H1 (cell line): ENCODE measurements around the gene DISP3. TPM values are rescaled to one million over a fixed set of nuclear protein-coding genes. Genes with fewer than 3 reads are reported as not detected.

Source experiments
- CTCF ChIA-PET: fragments of 300-600 bp; sonication (Branson Sonifier 250); formaldehyde crosslinking; loops from one replicate; lab custom pipeline; 2021; ENCODE audit not compliant: partially characterized antibody; lab: Charles Lee
- POLR2A ChIA-PET: fragments of 300-600 bp; sonication (Branson Sonifier 250); formaldehyde crosslinking; loops from one replicate; lab custom pipeline; 2021; ENCODE audit warnings: inconsistent platforms; ENCODE audit not compliant: partially characterized antibody; lab: Charles Lee
- DNase-seq, 2 experiments: peaks; one replicate each; pipeline versions ENCODE4 v3.0.0 to v3.0.0-alpha.2; 2010 to 2022; ENCODE audit warnings: low spot score in 2 of 2, low read depth in 1 of 2, mixed read lengths in 1 of 2
- FAIRE-seq: peaks from 2 replicates; lab custom pipeline; 2011; peaks lifted over from hg19 to GRCh38; lab: Jason Lieb, UNC
- H2AFZ ChIP-seq: 2 replicates; pipeline ENCODE4 v1.8.1; 2012; ENCODE audit warnings: low read length, inconsistent platforms
- H2AK5ac ChIP-seq: 2 replicates; pipeline ENCODE4 v1.6.1; 2013; ENCODE audit warnings: low read depth, low read length
- H2BK120ac ChIP-seq: replicated peaks from 2 replicates; pipeline ENCODE3; 2013; ENCODE audit warnings: low read depth, low read length, inconsistent platforms
- H2BK12ac ChIP-seq: 2 replicates; pipeline ENCODE4 v1.6.1; 2013; ENCODE audit warnings: low read depth, low read length
- H2BK15ac ChIP-seq: 2 replicates; pipeline ENCODE4 v1.6.1; 2013; ENCODE audit warnings: low read length
- H2BK20ac ChIP-seq: 2 replicates; pipeline ENCODE4 v1.6.1; 2013; ENCODE audit warnings: low read length
- H2BK5ac ChIP-seq: 2 replicates; pipeline ENCODE4 v1.6.1; 2013; ENCODE audit warnings: low read depth, low read length
- H3K14ac ChIP-seq: 2 replicates; pipeline ENCODE4 v1.6.1; 2013; ENCODE audit warnings: inconsistent platforms; ENCODE audit not compliant: insufficient read length
- H3K18ac ChIP-seq: 2 replicates; pipeline ENCODE4 v1.6.1; 2013; ENCODE audit warnings: low read length; ENCODE audit errors: extremely low read depth
- H3K23ac ChIP-seq: 2 replicates; pipeline ENCODE4 v1.6.1; 2013; ENCODE audit warnings: inconsistent platforms; ENCODE audit not compliant: insufficient read length
- H3K23me2 ChIP-seq: 2 replicates; pipeline ENCODE4 v1.6.1; 2013; ENCODE audit warnings: low read depth, low read length
- H3K27ac ChIP-seq: 2 replicates; pipeline ENCODE4 v1.6.1; 2011; ENCODE audit warnings: low read depth, low read length, inconsistent platforms
- H3K27me3 ChIP-seq, 4 experiments: replicated peaks in 1 of 4; 1 replicate in 1 of 4; 2 replicates in 3 of 4; pipeline versions ENCODE4 v1.6.1 to v1.8.1; 2011 to 2013; ENCODE audit warnings: low read length in 3 of 4, mild to moderate bottlenecking in 3 of 4, inconsistent platforms in 2 of 4, mixed read lengths in 2 of 4, moderate library complexity in 1 of 4; ENCODE audit not compliant: control insufficient read depth in 3 of 4, insufficient read depth in 3 of 4; ENCODE audit errors: extremely low read depth in 1 of 4
- H3K36me3 ChIP-seq, 4 experiments: 2 replicates each; pipeline versions ENCODE4 v1.6.1 to v1.8.1; 2011 to 2013; ENCODE audit warnings: mild to moderate bottlenecking in 4 of 4, low read length in 3 of 4, moderate library complexity in 2 of 4, control low read depth in 1 of 4, inconsistent platforms in 1 of 4; ENCODE audit not compliant: insufficient read depth in 4 of 4, control insufficient read depth in 2 of 4
- H3K4ac ChIP-seq: replicated peaks from 2 replicates; pipeline ENCODE3; 2013; ENCODE audit warnings: low read length, low read depth, mixed read lengths, inconsistent platforms; ENCODE audit not compliant: insufficient read length
- H3K4me1 ChIP-seq, 4 experiments: replicated peaks in 1 of 4; 1 replicate in 1 of 4; 2 replicates in 3 of 4; pipeline versions ENCODE4 v1.6.1 to v1.8.1; 2011 to 2013; ENCODE audit warnings: low read length in 3 of 4, inconsistent platforms in 2 of 4, mixed read lengths in 1 of 4; ENCODE audit not compliant: insufficient read depth in 4 of 4, control insufficient read depth in 3 of 4
- H3K4me2 ChIP-seq, 2 experiments: 2 replicates each; pipeline versions ENCODE4 v1.6.1 to v1.8.1; 2011 to 2013; ENCODE audit warnings: low read depth in 2 of 2, low read length in 2 of 2, control low read depth in 1 of 2, inconsistent platforms in 1 of 2, mild to moderate bottlenecking in 1 of 2; ENCODE audit not compliant: insufficient read depth in 1 of 2
- H3K4me3 ChIP-seq, 4 experiments: fragments of 200-600, 300-600 bp in 1 of 4; sonication (generic), shearing (Covaris generic), sonication (Bioruptor Twin) in 1 of 4; 2 replicates each; pipeline versions ENCODE4 v1.5.1 to v1.8.1; 2011 to 2016; ENCODE audit warnings: low read length in 4 of 4, low read depth in 3 of 4, control low read depth in 2 of 4, inconsistent platforms in 2 of 4, mild to moderate bottlenecking in 2 of 4, mixed read lengths in 1 of 4, moderate library complexity in 1 of 4; ENCODE audit not compliant: insufficient read depth in 2 of 4; ENCODE audit errors: extremely low read depth in 1 of 4
- H3K56ac ChIP-seq: replicated peaks from 2 replicates; pipeline ENCODE3; 2013; ENCODE audit warnings: low read depth, mild to moderate bottlenecking, mixed read lengths, low read length, inconsistent platforms; ENCODE audit not compliant: insufficient read length
- H3K79me1 ChIP-seq: 2 replicates; pipeline ENCODE4 v1.6.1; 2013; ENCODE audit warnings: low read depth, low read length, control low read depth
- H3K79me2 ChIP-seq, 2 experiments: 2 replicates each; pipeline versions ENCODE4 v1.6.1 to v1.8.1; 2012 to 2013; ENCODE audit warnings: low read length in 2 of 2, mild to moderate bottlenecking in 2 of 2, inconsistent platforms in 1 of 2; ENCODE audit not compliant: insufficient read depth in 2 of 2, control insufficient read depth in 1 of 2
- H3K9ac ChIP-seq, 4 experiments: replicated peaks in 1 of 4; 1 replicate in 1 of 4; 2 replicates in 3 of 4; pipeline versions ENCODE4 v1.6.1 to v1.8.1; 2011 to 2013; ENCODE audit warnings: low read depth in 3 of 4, low read length in 3 of 4, control low read depth in 2 of 4, mild to moderate bottlenecking in 2 of 4, moderate library complexity in 2 of 4, inconsistent platforms in 1 of 4; ENCODE audit errors: extremely low read depth in 1 of 4
- H3K9me3 ChIP-seq, 2 experiments: 2 replicates each; pipeline versions ENCODE4 v1.6.1 to v1.8.1; 2012 to 2013; ENCODE audit warnings: mild to moderate bottlenecking in 2 of 2, moderate library complexity in 2 of 2, control low read depth in 1 of 2, inconsistent platforms in 1 of 2, low read depth in 1 of 2, low read length in 1 of 2, mixed read lengths in 1 of 2; ENCODE audit not compliant: insufficient read depth in 2 of 2
- H4K20me1 ChIP-seq, 2 experiments: replicated peaks in 1 of 2; 2 replicates each; pipeline versions ENCODE3 to v1.8.1; 2011 to 2013; ENCODE audit warnings: inconsistent platforms in 2 of 2, low read length in 2 of 2, mild to moderate bottlenecking in 1 of 2; ENCODE audit not compliant: insufficient read depth in 2 of 2, control insufficient read depth in 1 of 2
- H4K5ac ChIP-seq: 2 replicates; pipeline ENCODE4 v1.6.1; 2013; ENCODE audit warnings: low read length, low read depth, mixed read lengths, inconsistent platforms; ENCODE audit not compliant: insufficient read length
- H4K8ac ChIP-seq: 2 replicates; pipeline ENCODE4 v1.8.0; 2013; ENCODE audit warnings: mild to moderate bottlenecking, moderate library complexity, low read length, inconsistent platforms; ENCODE audit not compliant: insufficient read depth; ENCODE audit errors: extremely low read depth
- H4K91ac ChIP-seq: replicated peaks from 2 replicates; pipeline ENCODE3; 2013; ENCODE audit warnings: low read length, mixed read lengths, inconsistent platforms; ENCODE audit not compliant: insufficient read length
- BACH1 ChIP-seq: IDR thresholded peaks from 2 replicates; pipeline ENCODE4 v1.6.1; 2012; ENCODE audit warnings: low read length, improper control_type of control experiment
- POLR2A ChIP-seq, 2 experiments: IDR thresholded peaks; 1 replicate in 1 of 2; 2 replicates in 1 of 2; pipeline ENCODE4 v1.6.1; 2011; ENCODE audit warnings: low read depth in 2 of 2, low read length in 2 of 2, mild to moderate bottlenecking in 2 of 2; ENCODE audit errors: control extremely low read depth in 1 of 2
- POU5F1 ChIP-seq: IDR thresholded peaks from 2 replicates; pipeline ENCODE4 v1.6.1; 2011; ENCODE audit warnings: low read depth, mild to moderate bottlenecking, low read length, moderate library complexity
- SUZ12 ChIP-seq: fragments of 200-600 bp; sonication (generic); IDR thresholded peaks from 2 replicates; pipeline ENCODE4 v1.6.1; 2012; ENCODE audit warnings: mild to moderate bottlenecking, inconsistent platforms, low read length, moderate library complexity, mixed read lengths
- TCF12 ChIP-seq: IDR thresholded peaks from 2 replicates; pipeline ENCODE4 v1.6.1; 2011; ENCODE audit warnings: low read depth, mild to moderate bottlenecking, low read length
- WGBS, 2 experiments: shearing (Covaris generic) in 1 of 2; methylation state at CpG; one replicate each; pipeline versions ENCODE4 v1.1.6 to v1.1.7; 2013 to 2015; ENCODE audit warnings: low lambda C conversion rate in 2 of 2, mixed read lengths in 2 of 2, inconsistent platforms in 1 of 2, low coverage in 1 of 2, missing lambda C conversion rate in 1 of 2; ENCODE audit not compliant: insufficient replicate concordance in 2 of 2, insufficient coverage in 1 of 2, insufficient read length in 1 of 2; ENCODE audit errors: extremely low coverage in 1 of 2, missing lambda C conversion rate in 1 of 2; 5-methylcytosine and 5-hydroxymethylcytosine counted together
- polyA plus RNA-seq, 7 experiments: library from polyadenylated mRNA; depleted of rRNA in 3 of 7; stranded (reverse) in 5 of 7; unstranded in 2 of 7; fragments of >200 nt in 5 of 7; fragments of 200-250 nt in 2 of 7; gene quantifications; 1 replicate in 5 of 7; 2 replicates in 1 of 7; 4 replicates in 1 of 7; pipeline versions ENCODE4 v1.2.1 to v1.2.3, GENCODE V29; 2011 to 2013; ENCODE audit warnings: missing spikeins in 2 of 7, mixed read lengths in 2 of 7
- total RNA-seq: library from RNA; stranded (reverse); fragmentation: NEBNext Ultra II Directional; extraction: Animal tissue kit (Norgen Biotek cat#: 25700); gene quantifications from 2 replicates; pipeline ENCODE4 v1.2.1, GENCODE V29; 2021
- TF ChIP-seq, protein P1 (sequence below): IDR thresholded peaks from 2 replicates; pipeline ENCODE4 v1.6.1; 2012; ENCODE audit warnings: low read length, inconsistent platforms

Gene DISP3
- total and polyA plus RNA-seq, 2 of the 8 experiments (the other 6 are each of a cell fraction or from before 2014, with no cell fraction given): 3.4 to 4.6 TPM

DNA sequence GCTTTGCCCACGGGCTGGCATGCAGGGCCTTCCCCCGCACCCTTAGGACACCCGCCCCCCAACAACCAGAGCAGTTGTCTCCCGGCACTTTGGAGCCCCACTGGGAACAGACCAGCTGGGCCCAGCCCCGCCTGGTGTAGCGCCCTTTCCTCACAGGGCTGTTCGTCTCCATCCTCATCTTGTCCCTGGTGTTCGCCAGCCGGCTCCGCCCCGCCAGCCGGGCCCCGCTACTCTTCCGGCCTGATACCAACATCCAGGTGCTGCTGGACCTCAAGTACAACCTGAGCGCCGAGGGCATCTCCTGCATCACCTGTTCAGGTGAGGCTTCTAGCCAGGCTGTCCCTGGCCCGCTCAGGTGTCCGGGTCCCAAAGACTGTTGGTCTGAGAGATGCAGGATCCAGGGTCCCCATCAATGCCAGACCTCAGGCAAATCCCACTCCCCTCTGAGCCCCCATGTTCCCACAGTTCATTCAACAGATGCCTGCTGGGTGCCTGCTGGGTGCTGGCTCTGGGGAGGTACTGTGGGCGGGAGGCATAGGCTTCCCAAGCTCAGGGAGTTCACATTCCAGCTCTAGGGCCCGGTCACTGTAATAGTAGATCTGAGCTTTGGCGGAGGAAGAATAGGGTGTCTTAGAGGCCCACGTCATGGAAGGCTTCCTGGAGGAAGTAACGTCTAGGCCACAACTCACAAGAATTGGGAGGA, 41.7 kb downstream of the DISP3 start:
- no peak for DNase-seq
- H2BK20ac ChIP-seq: no peak overlapping the region
- peaks cover 0 to 1% (median 0%) of the 10 kb centered on the region in 4 experiments; a peak in 1 of 7 replicates for H3K4me1 ChIP-seq
- H2AK5ac ChIP-seq: no peak overlapping the region
- no peak overlapping the region for H3K9ac ChIP-seq
- H2BK5ac ChIP-seq: no peak overlapping the region
- H3K4ac ChIP-seq: no peak overlapping the region
- no peak overlapping the region; the same call in 1 of the 2 replicates for H4K8ac ChIP-seq
- TF ChIP-seq POLR2A (IDR thresholded peaks at IDR 0.05; ENCODE audit: control extremely low read depth in 1 of 2, low read depth in 2 of 2, low read length in 2 of 2) (no peak), TCF12 (no peak), SUZ12 (no peak), POU5F1 (no peak), BACH1 (no peak)
- TF ChIP-seq, protein P1, sequence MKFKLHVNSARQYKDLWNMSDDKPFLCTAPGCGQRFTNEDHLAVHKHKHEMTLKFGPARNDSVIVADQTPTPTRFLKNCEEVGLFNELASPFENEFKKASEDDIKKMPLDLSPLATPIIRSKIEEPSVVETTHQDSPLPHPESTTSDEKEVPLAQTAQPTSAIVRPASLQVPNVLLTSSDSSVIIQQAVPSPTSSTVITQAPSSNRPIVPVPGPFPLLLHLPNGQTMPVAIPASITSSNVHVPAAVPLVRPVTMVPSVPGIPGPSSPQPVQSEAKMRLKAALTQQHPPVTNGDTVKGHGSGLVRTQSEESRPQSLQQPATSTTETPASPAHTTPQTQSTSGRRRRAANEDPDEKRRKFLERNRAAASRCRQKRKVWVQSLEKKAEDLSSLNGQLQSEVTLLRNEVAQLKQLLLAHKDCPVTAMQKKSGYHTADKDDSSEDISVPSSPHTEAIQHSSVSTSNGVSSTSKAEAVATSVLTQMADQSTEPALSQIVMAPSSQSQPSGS: no peak
- TF ChIP-seq, all 59 proteins: peak for 0
- Histone ChIP-seq H3K79me2 (no peaks in the 10 kb centered on the region), H2BK120ac (no peak overlapping the region), H3K27ac (no peak overlapping the region), H4K20me1 (no peaks in the 10 kb centered on the region), H3K27me3 (no peaks in the 10 kb centered on the region), H3K79me1 (no peaks in the 10 kb centered on the region), H3K4me3 (no peak overlapping the region), H3K56ac (no peak overlapping the region), H3K36me3 (no peaks in the 10 kb centered on the region; a peak in 1 of 8 replicates), H3K23ac (no peak overlapping the region), H3K14ac (no peak overlapping the region), H2BK15ac (no peak overlapping the region), H3K23me2 (no peaks in the 10 kb centered on the region; the same call in 1 of the 2 replicates), H2AFZ (no peak overlapping the region), H4K5ac (no peak overlapping the region), H3K18ac (no peak overlapping the region), H3K9me3 (no peaks in the 10 kb centered on the region), H2BK12ac (no peak overlapping the region), H4K91ac (peak overlapping the region; percentile 6), H3K4me2 (no peak overlapping the region)
- CTCF ChIA-PET: interaction anchor here (1.1 to 1.2 kb wide), 2 partner anchors 30 to 42 kb away, joined by 3 to 4 read pairs; partner anchors contain the start of gene DISP3
- WGBS, 2 experiments: 92% methylated on average over 23 of the region's 23 CpGs; no CpG with 5 or more reads in 1 of the 2 experiments
- no peak for FAIRE-seq
- POLR2A ChIA-PET: no interaction called here
